22Rv1 (cell line): ENCODE results near the gene GJD3.

Experiments used
- ZFX ChIP-seq: fragments of 450-650 bp; IDR thresholded peaks from 2 replicates; pipeline ENCODE4 v1.6.1; 2017; ENCODE audit warnings: antibody characterized with exemption, borderline replicate concordance
- TF ChIP-seq, protein P1 (sequence below): fragments of 450-650 bp; IDR thresholded peaks from 2 replicates; pipeline ENCODE4 v1.5.1; 2017; ENCODE audit warnings: mild to moderate bottlenecking

DNA sequence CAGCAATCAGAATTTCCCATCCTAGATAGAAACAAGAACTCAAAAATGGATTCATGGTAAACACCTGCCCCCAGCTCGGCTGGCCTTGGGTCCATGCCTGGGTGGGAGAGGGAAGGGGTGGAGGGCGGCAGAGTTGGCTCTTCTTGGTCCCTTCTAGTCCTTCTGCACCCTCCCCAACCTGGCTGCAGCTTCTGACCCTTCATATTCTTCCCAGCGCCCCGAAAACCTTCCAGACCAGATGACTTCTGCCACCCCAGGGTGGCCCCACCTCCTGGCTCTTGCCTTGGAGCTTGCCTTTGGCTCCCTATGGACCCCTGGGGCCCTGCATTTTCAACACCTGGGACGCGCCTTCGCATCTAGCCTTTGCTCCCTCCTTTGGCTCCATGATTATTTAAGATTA is 5.4 kb upstream of the GJD3 start:
- TF ChIP-seq, protein P1, sequence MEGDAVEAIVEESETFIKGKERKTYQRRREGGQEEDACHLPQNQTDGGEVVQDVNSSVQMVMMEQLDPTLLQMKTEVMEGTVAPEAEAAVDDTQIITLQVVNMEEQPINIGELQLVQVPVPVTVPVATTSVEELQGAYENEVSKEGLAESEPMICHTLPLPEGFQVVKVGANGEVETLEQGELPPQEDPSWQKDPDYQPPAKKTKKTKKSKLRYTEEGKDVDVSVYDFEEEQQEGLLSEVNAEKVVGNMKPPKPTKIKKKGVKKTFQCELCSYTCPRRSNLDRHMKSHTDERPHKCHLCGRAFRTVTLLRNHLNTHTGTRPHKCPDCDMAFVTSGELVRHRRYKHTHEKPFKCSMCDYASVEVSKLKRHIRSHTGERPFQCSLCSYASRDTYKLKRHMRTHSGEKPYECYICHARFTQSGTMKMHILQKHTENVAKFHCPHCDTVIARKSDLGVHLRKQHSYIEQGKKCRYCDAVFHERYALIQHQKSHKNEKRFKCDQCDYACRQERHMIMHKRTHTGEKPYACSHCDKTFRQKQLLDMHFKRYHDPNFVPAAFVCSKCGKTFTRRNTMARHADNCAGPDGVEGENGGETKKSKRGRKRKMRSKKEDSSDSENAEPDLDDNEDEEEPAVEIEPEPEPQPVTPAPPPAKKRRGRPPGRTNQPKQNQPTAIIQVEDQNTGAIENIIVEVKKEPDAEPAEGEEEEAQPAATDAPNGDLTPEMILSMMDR, result no peak
- no peak for TF ChIP-seq ZFX
